Hematopoietic multipotent progenitor cell treated with erythropoietin and hydrocortisone succinate and interleukin-3 and kit ligand, for 8 days (in vitro differentiated cells): Measurements from ENCODE around the gene DIAPH3.
"Not testable (repeated sequence)": the region's sequence is repeated elsewhere in the genome, so short reads cannot be mapped to it uniquely, and the experiment has no call there.

ENCODE experiments used
- DNase-seq: peaks from one replicate; pipeline ENCODE4 v3.0.0-alpha.2; 2015

DIAPH3 gene

DNA sequence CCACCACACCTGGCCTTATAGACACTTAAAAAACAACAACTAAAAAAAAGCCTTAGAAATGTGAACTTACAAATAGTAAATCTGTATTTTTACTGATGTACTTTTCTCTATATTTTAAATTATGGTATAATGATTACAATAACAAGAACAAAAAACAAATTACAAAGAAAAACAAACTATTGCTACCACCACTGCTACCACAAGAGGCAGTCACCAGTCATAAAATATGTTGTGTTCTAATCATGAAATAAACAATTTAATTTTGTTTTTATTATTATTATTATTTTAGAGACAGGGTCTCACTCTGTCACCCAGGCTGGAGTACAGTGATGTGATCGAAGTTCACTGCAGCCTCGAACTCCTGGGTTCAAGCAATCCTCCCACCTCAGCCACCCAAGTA, 72.2 kb downstream of the DIAPH3 start:
- DNase-seq = no peak

DNA sequence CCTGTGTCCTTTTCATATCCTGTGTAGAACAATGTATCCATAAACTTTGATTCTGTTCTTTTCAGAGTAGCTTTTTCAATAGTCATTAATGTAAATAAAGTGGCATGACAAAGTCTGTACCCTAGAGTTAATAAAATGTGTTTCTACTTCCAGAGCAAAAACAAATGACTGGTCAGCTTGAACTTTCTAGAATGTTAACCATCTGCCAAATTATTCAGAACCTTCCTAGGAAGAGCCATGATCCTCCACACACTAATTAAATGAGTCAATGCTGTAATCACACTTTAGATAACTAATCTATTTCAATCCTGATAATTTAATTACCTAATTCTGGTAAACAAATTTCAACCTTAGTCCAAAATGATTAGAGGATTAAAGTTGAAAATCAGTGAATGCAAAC, 73.2 kb downstream of the DIAPH3 start:
- no peak for DNase-seq

DNA sequence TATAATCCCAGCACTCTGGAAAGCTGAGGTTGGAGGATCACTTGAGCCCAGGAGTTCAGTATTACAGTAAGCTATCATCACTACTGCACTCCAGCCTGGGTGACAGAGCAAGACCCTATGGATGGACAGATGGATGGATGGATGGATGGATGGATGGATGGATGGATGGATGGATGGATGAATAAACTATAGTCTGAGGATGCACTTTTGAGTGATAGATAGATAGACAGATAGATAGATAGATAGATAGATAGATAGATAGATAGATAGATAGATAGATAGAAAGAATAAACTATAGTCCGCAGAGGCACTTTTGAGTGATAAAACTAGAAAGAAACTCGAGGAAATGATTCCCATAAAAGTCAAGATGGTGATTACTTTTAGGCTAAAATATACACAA, 79.9 kb downstream of the DIAPH3 start:
- not testable (repeated sequence) for DNase-seq

DNA sequence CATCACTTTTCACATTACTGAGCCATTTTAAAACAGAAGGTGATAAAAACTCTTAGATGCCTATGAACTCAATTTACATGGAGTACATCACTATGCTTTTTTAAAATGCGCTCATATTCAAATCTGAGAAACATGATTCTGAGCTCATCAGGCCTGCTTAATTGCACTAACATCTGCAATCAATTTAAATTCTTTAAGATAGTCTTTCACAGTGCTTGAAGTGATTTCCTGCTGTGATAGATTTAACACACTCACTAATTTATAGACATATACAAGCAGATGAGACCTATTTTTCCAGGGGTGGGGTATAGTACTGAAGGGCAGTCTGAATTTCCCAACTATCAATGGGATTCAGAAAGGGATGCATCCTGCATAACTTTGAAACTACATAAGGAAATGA, 82.9 kb downstream of the DIAPH3 start:
- no peak for DNase-seq

DNA sequence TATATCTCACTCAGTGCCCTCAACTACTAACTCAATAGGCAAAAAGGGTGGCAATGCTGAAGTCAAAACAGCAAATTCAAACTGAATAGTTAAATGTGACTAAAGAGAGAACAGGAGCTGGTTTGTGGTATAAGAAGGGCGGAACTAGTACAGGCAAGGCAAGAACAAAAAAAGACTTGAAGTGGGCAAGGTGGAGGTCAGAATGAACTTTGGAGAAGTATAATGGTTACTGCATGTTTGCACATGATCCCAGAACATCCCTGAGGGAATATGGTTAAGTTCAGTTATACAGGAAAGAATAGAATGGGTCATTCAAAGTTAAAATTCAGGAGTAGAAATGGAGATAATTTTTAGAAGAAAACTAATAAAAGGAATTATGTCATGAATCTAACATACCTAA, 85.5 kb downstream of the DIAPH3 start:
- no peak for DNase-seq

DNA sequence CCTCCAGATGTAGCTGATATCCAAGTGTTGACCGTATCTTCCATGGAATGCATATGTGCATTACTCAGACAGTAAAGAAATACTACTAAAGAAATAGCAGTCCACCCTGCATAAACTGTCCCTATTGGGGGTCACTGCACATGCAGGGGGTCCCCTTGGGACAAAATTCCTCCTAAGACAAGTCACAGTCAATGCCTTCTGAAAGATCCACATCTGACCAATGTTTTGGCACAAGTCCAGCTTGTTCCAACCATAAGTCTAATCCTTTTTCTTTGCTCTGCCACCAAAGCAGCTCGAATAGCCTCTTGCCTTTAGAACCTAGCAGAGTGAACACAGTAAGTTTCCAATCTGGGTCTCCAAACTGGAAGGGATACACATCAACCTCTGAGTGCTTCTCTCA, 87.9 kb downstream of the DIAPH3 start:
- DNase-seq = peak; percentile 14

DNA sequence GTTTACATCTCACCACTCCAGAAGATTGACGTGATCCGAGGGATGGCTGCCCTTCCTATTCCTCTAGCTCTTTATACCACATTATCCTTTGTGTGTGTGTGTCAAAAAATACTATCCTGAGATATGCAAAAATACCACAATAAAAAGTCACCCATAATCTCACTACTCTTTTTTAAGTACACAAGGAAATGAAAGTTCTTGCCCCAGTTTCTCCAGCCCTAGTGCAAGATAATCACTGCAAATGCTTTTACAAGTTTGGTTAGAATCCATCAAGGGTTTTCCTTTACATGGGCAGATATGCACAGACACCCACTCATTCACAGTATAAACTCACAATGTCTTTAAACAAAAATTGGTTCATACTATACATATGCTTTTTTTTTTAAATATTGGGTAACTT, 89.3 kb downstream of the DIAPH3 start:
- DNase-seq = no peak

DNA sequence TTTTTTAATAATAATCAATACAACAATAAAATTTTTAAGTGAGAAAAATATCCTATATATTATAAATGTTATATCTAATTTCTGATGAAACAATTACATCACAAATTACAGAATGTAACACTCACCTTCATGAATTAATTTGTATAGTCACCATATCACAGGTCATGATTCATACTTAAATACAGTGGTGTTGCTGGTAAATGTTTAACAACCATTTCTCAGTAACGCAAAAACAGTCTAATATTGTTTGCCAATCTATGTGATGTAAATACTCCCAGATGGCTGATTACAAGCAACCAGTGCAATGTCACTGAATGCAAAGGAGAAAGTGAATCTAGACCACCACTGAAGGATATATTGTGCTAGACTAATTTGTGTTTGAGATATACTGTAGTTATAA, 97.5 kb downstream of the DIAPH3 start:
- no peak for DNase-seq

DNA sequence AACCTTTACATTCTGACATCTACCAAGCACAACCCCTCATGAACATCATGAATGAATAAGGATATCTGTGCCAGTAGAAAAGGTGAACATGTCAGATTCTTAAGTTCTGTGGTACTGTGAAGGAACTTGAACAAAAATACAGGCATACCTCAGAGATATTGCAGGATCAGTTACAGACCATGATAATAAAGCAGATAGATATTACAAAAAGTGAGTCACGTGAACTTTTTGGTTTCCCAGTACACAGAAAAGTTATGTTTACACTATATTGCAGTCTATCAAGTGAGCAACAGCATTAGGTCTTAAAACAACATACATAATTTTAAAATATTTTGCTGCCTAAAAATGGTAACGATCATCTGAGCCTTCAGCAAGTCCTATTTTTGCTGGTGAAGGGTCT, 101.2 kb downstream of the DIAPH3 start:
- no peak for DNase-seq

DNA sequence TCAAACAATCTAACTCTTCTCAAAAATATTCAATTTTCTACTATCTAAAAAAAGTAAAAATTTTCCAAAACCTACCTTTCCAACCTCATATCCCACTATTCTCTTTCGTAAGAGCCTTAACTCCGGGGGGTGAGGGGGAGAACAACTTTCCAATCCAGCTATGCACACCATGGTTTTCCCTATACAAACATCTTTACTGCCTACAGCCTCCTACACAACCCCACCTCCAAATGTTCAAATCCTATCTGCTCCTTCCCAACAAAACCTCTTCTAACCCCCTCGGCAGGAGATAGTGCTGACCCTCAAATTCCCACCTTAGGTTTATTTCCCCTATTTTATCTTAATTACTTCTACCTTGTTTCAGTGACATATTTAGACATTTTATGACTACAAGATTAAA, 102.0 kb downstream of the DIAPH3 start:
- DNase-seq = no peak

DNA sequence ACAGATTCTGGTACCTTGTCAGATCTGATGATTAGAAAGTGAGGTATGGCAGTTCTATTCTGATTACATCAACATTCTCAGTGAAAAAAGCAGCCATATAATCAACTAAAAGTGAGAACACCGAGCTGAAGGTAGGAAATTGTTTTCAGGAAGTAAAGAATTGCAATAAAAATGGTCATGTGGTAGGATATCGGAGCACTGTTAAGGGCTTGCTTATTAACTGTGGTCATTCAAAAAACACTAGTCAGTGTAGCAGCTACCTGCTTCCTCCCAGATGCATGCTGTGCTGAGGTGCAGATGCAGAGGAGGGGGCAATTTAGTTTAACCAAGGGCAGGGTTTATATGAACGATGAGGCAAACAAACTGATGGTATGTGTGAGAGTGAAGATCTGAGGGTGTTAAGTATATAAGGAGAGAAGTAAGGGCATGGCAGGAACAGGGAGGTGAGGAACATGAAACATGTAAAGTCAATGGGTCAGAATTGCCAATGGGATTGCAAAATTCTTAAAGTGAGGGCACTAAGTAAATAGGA, 111.9 kb downstream of the DIAPH3 start:
- DNase-seq = no peak

DNA sequence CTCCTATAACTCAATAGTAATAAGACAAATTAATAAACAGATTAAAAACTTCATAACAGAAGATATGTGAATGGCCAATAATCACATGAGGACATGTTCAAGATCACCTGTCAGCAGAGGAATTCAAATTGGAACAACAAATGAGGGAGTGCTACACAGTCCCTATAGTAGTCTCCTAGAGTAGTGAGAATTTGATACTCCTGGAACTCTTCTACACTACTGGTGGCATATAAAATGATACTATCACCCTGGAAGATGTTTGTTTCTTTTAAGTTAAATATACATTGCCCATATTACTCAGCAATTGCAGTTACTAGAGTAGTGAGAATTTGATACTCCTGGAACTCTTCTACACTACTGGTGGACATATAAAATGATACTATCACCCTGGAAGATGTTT, 115.4 kb downstream of the DIAPH3 start:
- DNase-seq = not testable (repeated sequence)

DNA sequence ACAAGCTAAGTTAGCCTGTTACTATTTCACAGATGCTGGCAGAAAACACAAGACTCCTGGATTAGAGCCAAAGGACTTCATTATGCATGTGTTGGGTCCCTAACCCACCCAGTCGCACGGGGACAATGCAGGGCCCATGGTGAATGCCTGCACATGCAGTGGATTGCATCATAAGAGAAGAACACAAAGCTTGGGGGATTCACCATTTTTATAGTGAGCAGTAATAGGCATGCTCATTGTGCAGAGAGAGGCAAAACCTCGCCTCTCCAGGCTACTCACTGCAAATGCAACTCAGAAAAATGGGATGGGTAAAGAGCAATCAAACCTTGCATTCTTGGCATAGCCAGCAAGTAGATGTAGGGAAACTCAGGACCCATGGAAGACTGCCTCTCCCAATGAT, 115.8 kb downstream of the DIAPH3 start:
- no peak for DNase-seq

DNA sequence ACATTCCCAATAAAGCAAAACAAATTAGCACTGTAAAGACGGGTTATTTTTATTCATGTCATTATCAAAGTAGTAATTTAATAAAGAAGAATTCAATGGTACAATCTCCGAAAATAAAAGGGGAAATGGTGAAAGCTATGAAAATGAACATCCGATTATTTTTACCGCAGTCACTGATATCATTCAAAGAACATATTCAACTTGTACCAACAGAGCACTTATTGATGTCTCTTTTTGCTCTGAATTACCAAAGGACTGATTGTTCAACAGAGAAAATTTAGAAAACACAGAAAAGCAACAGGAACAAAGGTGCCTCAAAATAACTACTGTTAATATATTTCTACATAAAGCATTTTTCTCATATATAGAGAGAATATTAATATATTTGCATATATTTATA, 119.4 kb downstream of the DIAPH3 start:
- DNase-seq = no peak

DNA sequence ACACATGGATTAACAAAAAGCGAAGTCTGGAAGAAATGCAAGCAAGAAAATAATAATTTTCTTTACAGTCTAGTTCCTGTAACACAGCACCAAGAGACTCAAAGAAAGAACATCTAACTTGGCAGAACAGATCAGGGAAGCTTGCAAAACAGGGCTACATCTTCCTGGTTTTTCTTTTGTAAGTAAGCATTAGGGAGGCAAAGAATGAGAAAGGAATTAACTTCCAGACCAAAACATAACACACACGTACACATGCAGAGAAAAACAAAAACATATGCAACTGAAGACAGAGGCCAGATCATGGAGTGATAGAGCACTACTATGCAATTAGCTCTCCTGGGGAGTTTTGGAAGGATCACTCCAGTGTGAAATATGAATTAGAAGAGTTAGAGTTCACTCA, 120.5 kb downstream of the DIAPH3 start:
- no peak for DNase-seq

DNA sequence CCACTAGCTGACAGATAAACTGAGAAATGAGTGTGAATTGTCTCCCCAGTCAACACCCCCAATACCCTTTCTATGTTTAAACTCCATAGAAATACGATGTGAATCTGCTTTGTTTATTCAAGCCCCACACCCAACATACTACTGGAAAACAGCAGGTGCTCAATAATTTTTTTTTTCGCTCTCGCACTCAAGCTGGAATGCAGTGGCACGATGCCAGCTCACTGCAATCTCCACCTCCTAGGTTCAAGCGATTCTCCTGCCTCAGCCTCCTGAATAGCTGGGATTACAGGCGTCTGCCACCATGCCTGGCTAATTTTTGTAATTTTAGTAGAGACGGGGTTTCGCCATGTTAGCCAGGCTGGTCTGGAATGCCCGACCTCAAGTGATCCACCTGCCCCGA, 123.1 kb downstream of the DIAPH3 start:
- not testable (repeated sequence) for DNase-seq

DNA sequence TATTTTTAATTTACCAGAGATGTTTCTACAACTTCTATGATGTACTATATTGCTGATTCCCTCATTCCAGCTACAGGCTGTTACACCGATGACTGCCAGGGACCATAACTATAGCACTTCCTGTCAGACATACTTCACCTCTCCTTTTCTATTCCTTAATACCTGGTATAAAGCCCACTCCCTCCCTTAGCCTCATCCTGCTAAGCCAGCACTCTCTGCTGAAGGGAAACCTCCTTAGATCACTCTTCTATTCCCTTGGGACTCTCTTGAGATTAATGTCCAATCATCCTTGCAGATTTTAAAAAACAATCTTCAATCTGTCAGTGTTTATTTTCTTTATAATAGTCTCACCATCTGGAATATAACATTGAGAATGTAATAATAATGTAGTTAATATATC, 127.9 kb downstream of the DIAPH3 start:
- DNase-seq = no peak

DNA sequence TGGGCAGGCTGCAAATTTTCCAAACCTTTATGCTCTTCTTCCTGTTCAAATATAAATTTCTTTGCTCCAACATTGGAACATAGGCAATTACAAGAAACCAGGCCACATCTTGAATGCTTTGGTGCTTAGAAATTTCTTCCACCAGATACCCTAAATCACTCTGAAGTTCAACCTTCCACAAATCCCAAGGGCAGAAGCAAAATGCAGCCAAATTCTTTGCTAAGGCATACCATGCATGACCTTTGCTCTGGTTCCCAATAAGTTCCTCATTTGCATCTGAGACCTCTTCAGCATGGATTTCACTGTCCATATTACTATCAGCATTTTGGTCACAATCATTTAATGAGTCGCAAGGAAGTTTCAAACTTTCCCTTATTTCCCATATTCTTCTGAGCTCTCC, 130.9 kb downstream of the DIAPH3 start:
- no peak for DNase-seq

DNA sequence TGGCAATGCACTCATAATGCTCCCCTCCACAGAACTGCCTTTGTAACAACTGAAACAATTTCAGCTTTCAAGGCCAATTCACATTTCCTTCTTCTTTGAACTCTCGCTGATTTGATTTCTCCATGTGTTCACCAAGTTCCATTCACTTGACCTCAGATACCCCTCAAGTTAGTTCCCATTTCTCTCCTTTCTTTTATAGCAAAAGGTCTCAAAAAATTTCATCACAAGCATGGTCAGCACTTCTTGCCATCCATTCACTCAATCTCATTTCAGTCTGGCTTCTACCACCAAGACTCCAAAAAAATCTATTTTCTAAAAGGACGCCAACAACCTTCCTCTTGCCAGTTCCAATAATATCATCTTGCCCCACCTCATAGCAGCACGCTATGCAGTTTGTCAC, 135.7 kb downstream of the DIAPH3 start:
- DNase-seq = no peak

DNA sequence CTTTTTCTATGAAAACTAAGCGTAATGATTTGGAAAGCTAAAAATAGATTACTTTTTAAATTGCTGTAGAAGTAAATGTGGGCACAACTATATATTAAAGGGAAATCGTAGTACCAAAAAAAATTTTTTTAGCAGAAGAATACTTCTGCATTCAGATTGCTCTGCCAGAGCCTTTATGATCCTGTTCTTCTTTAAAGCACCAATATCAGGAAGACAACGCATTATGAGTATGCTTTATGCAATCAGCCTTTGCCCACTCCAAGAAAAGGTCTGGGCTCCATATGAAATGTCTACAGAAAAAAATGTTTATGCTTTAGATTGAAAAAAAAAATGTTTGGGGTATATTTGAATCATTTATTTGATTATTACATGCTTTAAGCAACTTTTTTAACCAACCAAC, 137.4 kb downstream of the DIAPH3 start:
- no peak for DNase-seq

DNA sequence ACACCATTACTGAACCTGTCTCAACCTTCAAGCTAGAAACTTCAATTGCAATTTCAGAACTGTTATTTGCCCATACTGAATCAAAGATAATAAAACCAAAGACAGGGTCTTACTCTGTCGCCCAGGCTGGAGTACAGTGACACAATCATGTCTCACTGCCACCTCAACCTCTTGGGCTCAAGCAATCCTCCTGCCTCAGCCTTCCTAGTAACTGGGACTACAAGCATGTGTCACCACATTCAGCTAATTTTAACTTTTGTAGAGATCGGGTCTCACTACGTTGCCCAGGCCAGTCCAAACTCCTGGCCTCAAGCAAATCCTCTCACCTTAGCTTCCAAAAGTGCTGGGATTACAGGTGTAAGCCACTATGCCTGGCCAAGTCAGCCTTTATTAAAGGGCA, 143.4 kb downstream of the DIAPH3 start:
- DNase-seq = no peak

DNA sequence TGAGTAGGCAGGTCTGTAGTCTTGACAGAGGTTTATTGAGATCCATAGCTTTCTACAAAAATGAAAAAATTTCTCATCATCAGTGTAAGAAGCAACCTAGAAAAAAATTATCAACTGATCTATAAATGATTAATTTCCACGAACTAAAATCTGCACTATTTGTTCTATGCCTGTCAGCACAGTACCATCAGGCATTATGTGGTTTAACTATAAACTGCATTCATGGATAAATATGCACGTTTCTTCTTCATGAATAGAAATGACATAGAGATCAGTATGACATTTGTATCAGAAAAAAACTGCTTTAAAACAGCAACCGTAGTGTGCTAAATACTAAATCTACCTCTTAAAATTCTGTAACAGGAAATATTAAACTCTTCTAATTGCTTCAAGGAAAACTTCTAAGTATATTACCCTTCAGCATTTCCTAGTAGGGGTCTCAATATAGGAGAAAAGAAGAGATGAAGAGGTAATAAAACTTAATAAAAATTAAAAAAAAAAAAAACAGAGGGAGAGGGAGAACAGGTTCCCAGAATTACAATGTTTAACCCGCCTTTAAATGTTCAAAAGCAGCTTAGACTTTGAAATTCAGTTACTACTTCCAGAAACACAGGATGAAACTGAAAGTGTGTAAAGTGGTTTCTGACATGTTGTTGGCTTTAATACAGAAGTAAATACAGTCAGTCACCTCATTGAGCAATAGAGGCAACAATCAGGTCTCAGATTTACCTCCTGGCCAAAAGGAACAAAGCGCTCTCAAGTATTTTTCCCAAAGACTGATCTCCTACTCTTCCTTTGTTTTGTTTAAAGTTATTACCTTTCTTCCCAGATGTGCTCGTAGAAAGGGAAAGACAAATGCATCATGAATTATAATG, 144.4 kb downstream of the DIAPH3 start:
- DNase-seq = no peak

DNA sequence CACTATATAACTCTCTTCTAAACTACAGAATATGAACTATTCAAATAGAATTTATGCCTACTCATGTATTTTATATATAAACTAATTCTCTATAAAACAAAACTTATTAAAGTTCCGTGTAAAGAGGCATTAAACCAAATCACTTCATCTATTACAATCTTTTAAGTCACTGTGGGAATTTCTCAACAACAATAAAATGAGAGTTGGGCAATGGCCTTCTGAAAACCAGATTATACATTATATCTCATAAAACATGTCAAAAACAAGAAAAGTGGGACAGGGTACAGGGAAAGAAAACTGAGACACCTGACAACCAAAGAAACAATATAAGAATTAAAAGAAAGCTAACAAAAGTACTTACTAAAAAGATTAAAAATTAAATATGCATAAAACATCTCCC, 145.2 kb downstream of the DIAPH3 start:
- DNase-seq = no peak

DNA sequence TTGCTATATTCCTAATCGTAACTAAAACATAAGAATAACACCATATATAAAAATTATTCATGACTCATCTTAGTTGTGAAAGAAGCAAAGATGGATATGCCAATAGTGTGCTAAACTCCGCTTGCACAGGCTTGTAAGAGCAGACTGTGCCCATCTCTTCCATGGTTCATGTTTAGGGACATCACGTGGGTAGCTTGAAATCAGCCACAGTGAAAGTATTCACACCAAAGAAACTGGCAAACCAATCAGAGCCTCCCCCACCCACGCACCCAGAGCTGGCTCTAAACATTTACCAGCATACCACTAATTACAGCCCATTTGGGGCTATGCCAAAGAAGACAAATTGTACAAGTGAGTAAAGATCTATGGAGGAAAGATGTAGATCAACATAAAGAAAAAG, 147.5 kb downstream of the DIAPH3 start:
- no peak for DNase-seq

DNA sequence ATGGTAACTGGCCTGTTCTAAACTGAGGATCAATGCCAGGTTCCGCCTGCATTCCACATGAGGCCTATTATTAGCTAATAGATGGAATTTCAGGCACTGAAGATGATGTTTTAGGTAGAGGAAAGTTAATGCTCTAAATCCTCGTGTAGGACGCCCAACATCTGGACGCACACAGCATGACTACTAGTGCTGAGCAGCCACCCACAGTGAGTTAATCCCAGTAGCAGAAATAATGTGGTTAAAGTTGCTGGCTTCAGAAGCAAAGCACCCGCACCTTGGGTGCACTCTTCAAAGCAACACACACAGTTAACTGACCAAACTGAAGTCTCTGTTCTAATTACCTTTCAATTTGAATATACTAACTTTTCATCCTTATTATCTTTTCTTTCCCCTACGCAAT, 150.6 kb downstream of the DIAPH3 start:
- no peak for DNase-seq
